ENCODE data around the gene MB. TPM values are rescaled to one million over a fixed set of nuclear protein-coding genes. Genes with fewer than 3 reads are reported as not detected.

The MB gene
- polyA plus RNA-seq, 1 donor = 7.2 TPM

GRCh38 chr22:35638001-35638400 is 20.9 kb upstream of the MB start:
- Histone ChIP-seq H3K4me1 (ENCODE audit: control insufficient read depth, insufficient read depth, low read length) (peaks cover 11% of the 10 kb centered on the region), H3K27me3 (ENCODE audit: control insufficient read depth, insufficient read depth, low read length) (no peaks in the 10 kb centered on the region), H3K36me3 (ENCODE audit: control insufficient read depth, insufficient read depth, low read length) (no peaks in the 10 kb centered on the region), H3K27ac (ENCODE audit: low read length) (peak overlapping the region; percentile 56), H3K4me3 (ENCODE audit: low read length) (no peak overlapping the region), H3K9me3 (ENCODE audit: control insufficient read depth, low read depth, low read length) (no peaks in the 10 kb centered on the region)
- 100% methylated on average over 1 of the region's 5 CpGs for WGBS (ENCODE audit: insufficient coverage, low lambda C conversion rate)
- DNase-seq = no peak

- H3K27me3 ChIP-seq (ENCODE audit: control insufficient read depth, insufficient read depth, low read length) = no peaks in the 10 kb centered on the region
- no peak for DNase-seq
- H3K9me3 ChIP-seq (ENCODE audit: control insufficient read depth, low read depth, low read length) = no peaks in the 10 kb centered on the region
- H3K4me1 ChIP-seq (ENCODE audit: control insufficient read depth, insufficient read depth, low read length) = peaks cover 5% of the 10 kb centered on the region
- H3K27ac ChIP-seq (ENCODE audit: low read length) = no peak overlapping the region
- no peaks in the 10 kb centered on the region for H3K36me3 ChIP-seq (ENCODE audit: control insufficient read depth, insufficient read depth, low read length)
- WGBS (ENCODE audit: insufficient coverage, low lambda C conversion rate) = no CpG with 5 or more reads among the region's 5 CpGs
- H3K4me3 ChIP-seq (ENCODE audit: low read length) = no peak overlapping the region
Observed at GRCh38 chr22:35637254-35637653, 20.1 kb upstream of the MB start.

GRCh38 chr22:35634943-35635540 is 17.9 kb upstream of the MB start:
- Histone ChIP-seq H3K9me3 (ENCODE audit: control insufficient read depth, low read depth, low read length) (no peaks in the 10 kb centered on the region), H3K4me3 (ENCODE audit: low read length) (no peak overlapping the region), H3K27ac (ENCODE audit: low read length) (no peak overlapping the region), H3K36me3 (ENCODE audit: control insufficient read depth, insufficient read depth, low read length) (no peaks in the 10 kb centered on the region), H3K4me1 (ENCODE audit: control insufficient read depth, insufficient read depth, low read length) (peaks cover 3% of the 10 kb centered on the region), H3K27me3 (ENCODE audit: control insufficient read depth, insufficient read depth, low read length) (no peaks in the 10 kb centered on the region)
- no peak for DNase-seq
- 91% methylated on average over 1 of the region's 3 CpGs for WGBS (ENCODE audit: insufficient coverage, low lambda C conversion rate)

- Histone ChIP-seq H3K27me3 (ENCODE audit: control insufficient read depth, insufficient read depth, low read length) (no peaks in the 10 kb centered on the region), H3K36me3 (ENCODE audit: control insufficient read depth, insufficient read depth, low read length) (no peaks in the 10 kb centered on the region), H3K9me3 (ENCODE audit: control insufficient read depth, low read depth, low read length) (no peaks in the 10 kb centered on the region), H3K4me1 (ENCODE audit: control insufficient read depth, insufficient read depth, low read length) (peaks cover 3% of the 10 kb centered on the region), H3K4me3 (ENCODE audit: low read length) (no peak overlapping the region), H3K27ac (ENCODE audit: low read length) (no peak overlapping the region)
- no peak for DNase-seq
- no CpG with 5 or more reads among the region's 5 CpGs for WGBS (ENCODE audit: insufficient coverage, low lambda C conversion rate)
Observed at GRCh38 chr22:35634015-35634414, 16.9 kb upstream of the MB start.

- Histone ChIP-seq H3K27ac (ENCODE audit: low read length) (no peak overlapping the region), H3K27me3 (ENCODE audit: control insufficient read depth, insufficient read depth, low read length) (no peaks in the 10 kb centered on the region), H3K36me3 (ENCODE audit: control insufficient read depth, insufficient read depth, low read length) (no peaks in the 10 kb centered on the region), H3K4me1 (ENCODE audit: control insufficient read depth, insufficient read depth, low read length) (peaks cover 3% of the 10 kb centered on the region), H3K4me3 (ENCODE audit: low read length) (no peak overlapping the region), H3K9me3 (ENCODE audit: control insufficient read depth, low read depth, low read length) (no peaks in the 10 kb centered on the region)
- DNase-seq = no peak
- WGBS (ENCODE audit: insufficient coverage, low lambda C conversion rate) = no CpG with 5 or more reads among the region's 18 CpGs
Observed at GRCh38 chr22:35633520-35633919, 16.4 kb upstream of the MB start.

- Histone ChIP-seq H3K27ac (ENCODE audit: low read length) (no peak overlapping the region), H3K36me3 (ENCODE audit: control insufficient read depth, insufficient read depth, low read length) (no peaks in the 10 kb centered on the region), H3K27me3 (ENCODE audit: control insufficient read depth, insufficient read depth, low read length) (no peaks in the 10 kb centered on the region), H3K9me3 (ENCODE audit: control insufficient read depth, low read depth, low read length) (no peaks in the 10 kb centered on the region), H3K4me3 (ENCODE audit: low read length) (no peak overlapping the region), H3K4me1 (ENCODE audit: control insufficient read depth, insufficient read depth, low read length) (no peaks in the 10 kb centered on the region)
- no CpG with 5 or more reads among the region's 3 CpGs for WGBS (ENCODE audit: insufficient coverage, low lambda C conversion rate)
- DNase-seq = no peak
Observed at GRCh38 chr22:35632935-35633334, 15.8 kb upstream of the MB start.

GRCh38 chr22:35631597-35631996 is 14.5 kb upstream of the MB start:
- H3K36me3 ChIP-seq (ENCODE audit: control insufficient read depth, insufficient read depth, low read length) = no peaks in the 10 kb centered on the region
- WGBS (ENCODE audit: insufficient coverage, low lambda C conversion rate) = no CpG with 5 or more reads among the region's 5 CpGs
- peak; percentile 66 to 70 for DNase-seq

GRCh38 chr22:35630891-35631290 is 13.8 kb upstream of the MB start:
- no CpG with 5 or more reads among the region's 9 CpGs for WGBS (ENCODE audit: insufficient coverage, low lambda C conversion rate)

More at GRCh38 chr22:35631597-35631996, 14.5 kb upstream of the MB start:
- Histone ChIP-seq H3K4me1 (ENCODE audit: control insufficient read depth, insufficient read depth, low read length) (peaks cover 2% of the 10 kb centered on the region), H3K9me3 (ENCODE audit: control insufficient read depth, low read depth, low read length) (no peaks in the 10 kb centered on the region), H3K27me3 (ENCODE audit: control insufficient read depth, insufficient read depth, low read length) (no peaks in the 10 kb centered on the region), H3K4me3 (ENCODE audit: low read length) (no peak overlapping the region), H3K27ac (ENCODE audit: low read length) (no peak overlapping the region)

GRCh38 chr22:35630387-35630793 is 13.3 kb upstream of the MB start:
- 100% methylated on average over 1 of the region's 4 CpGs for WGBS (ENCODE audit: insufficient coverage, low lambda C conversion rate)
- no peaks in the 10 kb centered on the region for H3K9me3 ChIP-seq (ENCODE audit: control insufficient read depth, low read depth, low read length)
- no peaks in the 10 kb centered on the region for H3K27me3 ChIP-seq (ENCODE audit: control insufficient read depth, insufficient read depth, low read length)
- no peak overlapping the region for H3K27ac ChIP-seq (ENCODE audit: low read length)
- no peak overlapping the region for H3K4me3 ChIP-seq (ENCODE audit: low read length)
- no peaks in the 10 kb centered on the region for H3K36me3 ChIP-seq (ENCODE audit: control insufficient read depth, insufficient read depth, low read length)
- peaks cover 2% of the 10 kb centered on the region for H3K4me1 ChIP-seq (ENCODE audit: control insufficient read depth, insufficient read depth, low read length)
- DNase-seq = no peak

More at GRCh38 chr22:35630891-35631290, 13.8 kb upstream of the MB start:
- Histone ChIP-seq H3K4me3 (ENCODE audit: low read length) (no peak overlapping the region), H3K4me1 (ENCODE audit: control insufficient read depth, insufficient read depth, low read length) (peaks cover 2% of the 10 kb centered on the region), H3K9me3 (ENCODE audit: control insufficient read depth, low read depth, low read length) (no peaks in the 10 kb centered on the region), H3K27ac (ENCODE audit: low read length) (no peak overlapping the region), H3K36me3 (ENCODE audit: control insufficient read depth, insufficient read depth, low read length) (no peaks in the 10 kb centered on the region), H3K27me3 (ENCODE audit: control insufficient read depth, insufficient read depth, low read length) (no peaks in the 10 kb centered on the region)
- no peak for DNase-seq

GRCh38 chr22:35629406-35630216 is 12.5 kb upstream of the MB start:
- no CpG with 5 or more reads among the region's 9 CpGs for WGBS (ENCODE audit: insufficient coverage, low lambda C conversion rate)
- Histone ChIP-seq H3K36me3 (ENCODE audit: control insufficient read depth, insufficient read depth, low read length) (no peaks in the 10 kb centered on the region), H3K4me3 (ENCODE audit: low read length) (no peak overlapping the region), H3K27me3 (ENCODE audit: control insufficient read depth, insufficient read depth, low read length) (no peaks in the 10 kb centered on the region), H3K4me1 (ENCODE audit: control insufficient read depth, insufficient read depth, low read length) (peaks cover 2% of the 10 kb centered on the region), H3K9me3 (ENCODE audit: control insufficient read depth, low read depth, low read length) (no peaks in the 10 kb centered on the region), H3K27ac (ENCODE audit: low read length) (no peak overlapping the region)
- peak in 1 of 2 donors; percentile 18 for DNase-seq

Data from large intestine (tissue), 3 donors.